Measurements from ENCODE around the gene CYP4X1.

The CYP4X1 gene

GRCh38 chr1:47024141-47024801 lies 802 bp downstream of the CYP4X1 start:
- H3K27me3 ChIP-seq (ENCODE audit: insufficient read depth, low read length) = peaks cover 8% of the 10 kb centered on the region
- H2AFZ ChIP-seq (ENCODE audit: insufficient read depth, low read length, poor library complexity) = no peak overlapping the region
- no peak overlapping the region for H3K4ac ChIP-seq (ENCODE audit: low read depth, low read length)
- H3K4me2 ChIP-seq (ENCODE audit: low read length) = peak overlapping the region; percentile 90
- H3K4me3 ChIP-seq (ENCODE audit: low read depth, low read length) = no peak overlapping the region
- no peak overlapping the region for H3K9ac ChIP-seq (ENCODE audit: low read length)
- H4K91ac ChIP-seq (ENCODE audit: low read depth, low read length) = no peak overlapping the region
- H2BK5ac ChIP-seq (ENCODE audit: low read depth, low read length, poor library complexity) = no peak overlapping the region
- H3K4me1 ChIP-seq (ENCODE audit: control insufficient read depth in 1 of 2, insufficient read depth in 2 of 2, low read length in 2 of 2) = no peaks in the 10 kb centered on the region
- no peaks in the 10 kb centered on the region for H3K79me2 ChIP-seq (ENCODE audit: control insufficient read depth, insufficient read depth, low read length, poor library complexity)
- no peak overlapping the region for H4K12ac ChIP-seq (ENCODE audit: low read depth, low read length)
- H3K23ac ChIP-seq (ENCODE audit: low read length) = no peak overlapping the region
- no peaks in the 10 kb centered on the region for H3K9me3 ChIP-seq (ENCODE audit: insufficient read depth, low read depth, low read length)
- H3K18ac ChIP-seq (ENCODE audit: low read length) = no peak overlapping the region
- no peak overlapping the region for H2AK5ac ChIP-seq (ENCODE audit: low read length)
- H4K8ac ChIP-seq (ENCODE audit: low read depth, low read length) = no peak overlapping the region
- no peak overlapping the region for H3K27ac ChIP-seq (ENCODE audit: low read depth, low read length)
- H2BK12ac ChIP-seq (ENCODE audit: low read length) = no peak overlapping the region
- no peak for DNase-seq
- H3K79me1 ChIP-seq (ENCODE audit: low read length) = no peaks in the 10 kb centered on the region
- no peaks in the 10 kb centered on the region for H3K36me3 ChIP-seq (ENCODE audit: control insufficient read depth in 1 of 2, insufficient read depth in 2 of 2, low read length in 2 of 2)
- no CpG with 5 or more reads among the region's 8 CpGs for WGBS (ENCODE audit: extremely low coverage, insufficient coverage, insufficient read length)
- H3K14ac ChIP-seq (ENCODE audit: low read length) = no peak overlapping the region
- H2BK120ac ChIP-seq (ENCODE audit: insufficient read depth, low read length, poor library complexity) = no peak overlapping the region

- Histone ChIP-seq H3K23ac (ENCODE audit: low read length) (no peak overlapping the region), H4K12ac (ENCODE audit: low read depth, low read length) (no peak overlapping the region), H4K91ac (ENCODE audit: low read depth, low read length) (no peak overlapping the region), H2BK5ac (ENCODE audit: low read depth, low read length, poor library complexity) (no peak overlapping the region), H3K4me1 (ENCODE audit: control insufficient read depth in 1 of 2, insufficient read depth in 2 of 2, low read length in 2 of 2) (no peaks in the 10 kb centered on the region), H3K4ac (ENCODE audit: low read depth, low read length) (no peak overlapping the region), H3K36me3 (ENCODE audit: control insufficient read depth in 1 of 2, insufficient read depth in 2 of 2, low read length in 2 of 2) (no peaks in the 10 kb centered on the region), H3K27ac (ENCODE audit: low read depth, low read length) (no peak overlapping the region), H2BK12ac (ENCODE audit: low read length) (no peak overlapping the region), H4K8ac (ENCODE audit: low read depth, low read length) (no peak overlapping the region), H3K79me2 (ENCODE audit: control insufficient read depth, insufficient read depth, low read length, poor library complexity) (no peaks in the 10 kb centered on the region), H2BK120ac (ENCODE audit: insufficient read depth, low read length, poor library complexity) (no peak overlapping the region), H3K27me3 (ENCODE audit: insufficient read depth, low read length) (no peaks in the 10 kb centered on the region), H2AFZ (ENCODE audit: insufficient read depth, low read length, poor library complexity) (no peak overlapping the region), H3K4me3 (ENCODE audit: low read depth, low read length) (no peak overlapping the region), H3K4me2 (ENCODE audit: low read length) (no peak overlapping the region), H2AK5ac (ENCODE audit: low read length) (no peak overlapping the region), H3K9me3 (ENCODE audit: insufficient read depth, low read depth, low read length) (no peaks in the 10 kb centered on the region), H3K14ac (ENCODE audit: low read length) (no peak overlapping the region), H3K79me1 (ENCODE audit: low read length) (no peaks in the 10 kb centered on the region), H3K9ac (ENCODE audit: low read length) (no peak overlapping the region), H3K18ac (ENCODE audit: low read length) (no peak overlapping the region)
- no peak for DNase-seq
- no CpG with 5 or more reads among the region's 3 CpGs for WGBS (ENCODE audit: extremely low coverage, insufficient coverage, insufficient read length)
Observed at GRCh38 chr1:47030170-47030805, 6.8 kb downstream of the CYP4X1 start.

- Histone ChIP-seq H3K9me3 (ENCODE audit: insufficient read depth, low read depth, low read length) (no peaks in the 10 kb centered on the region), H2BK12ac (ENCODE audit: low read length) (no peak overlapping the region), H3K4me3 (ENCODE audit: low read depth, low read length) (no peak overlapping the region), H2AK5ac (ENCODE audit: low read length) (no peak overlapping the region), H2BK120ac (ENCODE audit: insufficient read depth, low read length, poor library complexity) (no peak overlapping the region), H3K4ac (ENCODE audit: low read depth, low read length) (no peak overlapping the region), H2BK5ac (ENCODE audit: low read depth, low read length, poor library complexity) (no peak overlapping the region), H3K9ac (ENCODE audit: low read length) (no peak overlapping the region), H4K12ac (ENCODE audit: low read depth, low read length) (no peak overlapping the region), H3K27me3 (ENCODE audit: insufficient read depth, low read length) (no peaks in the 10 kb centered on the region), H3K36me3 (ENCODE audit: control insufficient read depth in 1 of 2, insufficient read depth in 2 of 2, low read length in 2 of 2) (no peaks in the 10 kb centered on the region), H2AFZ (ENCODE audit: insufficient read depth, low read length, poor library complexity) (no peak overlapping the region), H3K23ac (ENCODE audit: low read length) (no peak overlapping the region), H3K4me2 (ENCODE audit: low read length) (no peak overlapping the region), H3K79me1 (ENCODE audit: low read length) (no peaks in the 10 kb centered on the region), H3K4me1 (ENCODE audit: control insufficient read depth in 1 of 2, insufficient read depth in 2 of 2, low read length in 2 of 2) (no peaks in the 10 kb centered on the region), H3K14ac (ENCODE audit: low read length) (no peak overlapping the region), H4K91ac (ENCODE audit: low read depth, low read length) (no peak overlapping the region), H3K27ac (ENCODE audit: low read depth, low read length) (no peak overlapping the region), H4K8ac (ENCODE audit: low read depth, low read length) (no peak overlapping the region), H3K79me2 (ENCODE audit: control insufficient read depth, insufficient read depth, low read length, poor library complexity) (no peaks in the 10 kb centered on the region), H3K18ac (ENCODE audit: low read length) (no peak overlapping the region)
- no peak for DNase-seq
- WGBS (ENCODE audit: extremely low coverage, insufficient coverage, insufficient read length) = no CpG with 5 or more reads among the region's 3 CpGs
Observed at GRCh38 chr1:47031059-47031458, 7.6 kb downstream of the CYP4X1 start.

- no peak overlapping the region for H3K9ac ChIP-seq (ENCODE audit: low read length)
Observed at GRCh38 chr1:47031585-47031984, 8.1 kb downstream of the CYP4X1 start.

More at GRCh38 chr1:47031585-47031984, 8.1 kb downstream of the CYP4X1 start:
- H4K8ac ChIP-seq (ENCODE audit: low read depth, low read length) = no peak overlapping the region
- H3K4me2 ChIP-seq (ENCODE audit: low read length) = no peak overlapping the region
- H2AK5ac ChIP-seq (ENCODE audit: low read length) = no peak overlapping the region
- WGBS (ENCODE audit: extremely low coverage, insufficient coverage, insufficient read length) = no CpG with 5 or more reads among the region's 3 CpGs
- H3K18ac ChIP-seq (ENCODE audit: low read length) = no peak overlapping the region
- H3K23ac ChIP-seq (ENCODE audit: low read length) = no peak overlapping the region
- H3K27me3 ChIP-seq (ENCODE audit: insufficient read depth, low read length) = no peaks in the 10 kb centered on the region
- H2BK5ac ChIP-seq (ENCODE audit: low read depth, low read length, poor library complexity) = no peak overlapping the region
- H2BK12ac ChIP-seq (ENCODE audit: low read length) = no peak overlapping the region
- no peaks in the 10 kb centered on the region for H3K9me3 ChIP-seq (ENCODE audit: insufficient read depth, low read depth, low read length)
- H3K4me3 ChIP-seq (ENCODE audit: low read depth, low read length) = no peak overlapping the region
- H3K79me1 ChIP-seq (ENCODE audit: low read length) = no peaks in the 10 kb centered on the region
- H2AFZ ChIP-seq (ENCODE audit: insufficient read depth, low read length, poor library complexity) = no peak overlapping the region
- no peaks in the 10 kb centered on the region for H3K79me2 ChIP-seq (ENCODE audit: control insufficient read depth, insufficient read depth, low read length, poor library complexity)
- no peak overlapping the region for H4K91ac ChIP-seq (ENCODE audit: low read depth, low read length)
- H3K14ac ChIP-seq (ENCODE audit: low read length) = no peak overlapping the region
- no peak overlapping the region for H2BK120ac ChIP-seq (ENCODE audit: insufficient read depth, low read length, poor library complexity)
- no peaks in the 10 kb centered on the region for H3K4me1 ChIP-seq (ENCODE audit: control insufficient read depth in 1 of 2, insufficient read depth in 2 of 2, low read length in 2 of 2)
- H3K4ac ChIP-seq (ENCODE audit: low read depth, low read length) = no peak overlapping the region
- H4K12ac ChIP-seq (ENCODE audit: low read depth, low read length) = no peak overlapping the region
- no peak for DNase-seq
- H3K36me3 ChIP-seq (ENCODE audit: control insufficient read depth in 1 of 2, insufficient read depth in 2 of 2, low read length in 2 of 2) = no peaks in the 10 kb centered on the region
- H3K27ac ChIP-seq (ENCODE audit: low read depth, low read length) = no peak overlapping the region

Measured in trophoblast cell (in vitro differentiated cells and primary cell).